Measurements from ENCODE around the gene PAK5.

PAK5 gene

DNA sequence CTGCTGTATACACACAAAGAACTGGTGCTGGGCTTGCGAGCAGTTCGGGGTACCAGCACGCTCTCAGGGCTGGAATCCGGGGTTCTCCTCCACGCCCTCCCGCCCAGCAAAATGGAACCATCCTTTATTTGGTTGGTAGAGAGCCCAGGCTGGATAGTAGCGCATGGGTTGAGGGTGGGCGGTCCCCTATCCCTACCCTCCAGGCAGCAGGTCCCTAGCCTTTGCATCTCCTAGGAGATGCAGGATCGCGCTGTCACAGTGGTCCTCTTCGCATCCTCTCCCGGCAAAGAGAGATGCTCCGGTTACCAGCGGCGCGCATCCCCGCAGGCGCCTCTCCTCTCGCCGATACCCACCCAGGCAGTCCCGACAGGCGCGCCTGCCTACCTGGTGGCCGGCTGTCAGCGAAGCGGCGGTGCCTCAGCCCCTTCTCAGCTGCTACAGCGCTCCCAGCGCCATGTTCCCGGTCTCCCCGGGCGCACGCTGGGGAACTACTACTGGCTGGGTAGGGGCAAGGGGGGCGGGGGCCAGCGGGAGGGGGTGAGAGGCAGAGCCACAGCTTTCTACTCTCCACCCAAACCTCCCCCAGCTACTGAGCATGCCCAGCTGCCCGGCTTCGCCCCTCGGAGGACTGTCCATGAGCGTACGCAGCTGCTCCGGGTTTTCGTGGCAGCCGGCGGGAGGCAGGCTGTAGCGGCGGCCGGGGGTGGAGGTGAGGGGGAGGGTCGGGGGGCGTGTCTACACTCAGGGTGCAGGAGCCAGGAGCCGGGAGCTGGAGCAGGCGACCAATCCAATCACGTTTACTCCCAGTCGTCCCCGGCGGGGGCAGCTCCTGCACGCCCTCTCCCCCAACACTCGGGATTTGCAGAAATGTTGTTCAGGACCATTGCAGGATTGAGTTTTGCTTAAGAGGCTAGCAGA lies at the start of gene PAK5:
PAK5 (minus strand) TSS at position 699 of the 918 bp plus-strand sequence. CDS start 194,748 bp downstream, outside the sequence.
- TF ChIP-seq, protein P1, sequence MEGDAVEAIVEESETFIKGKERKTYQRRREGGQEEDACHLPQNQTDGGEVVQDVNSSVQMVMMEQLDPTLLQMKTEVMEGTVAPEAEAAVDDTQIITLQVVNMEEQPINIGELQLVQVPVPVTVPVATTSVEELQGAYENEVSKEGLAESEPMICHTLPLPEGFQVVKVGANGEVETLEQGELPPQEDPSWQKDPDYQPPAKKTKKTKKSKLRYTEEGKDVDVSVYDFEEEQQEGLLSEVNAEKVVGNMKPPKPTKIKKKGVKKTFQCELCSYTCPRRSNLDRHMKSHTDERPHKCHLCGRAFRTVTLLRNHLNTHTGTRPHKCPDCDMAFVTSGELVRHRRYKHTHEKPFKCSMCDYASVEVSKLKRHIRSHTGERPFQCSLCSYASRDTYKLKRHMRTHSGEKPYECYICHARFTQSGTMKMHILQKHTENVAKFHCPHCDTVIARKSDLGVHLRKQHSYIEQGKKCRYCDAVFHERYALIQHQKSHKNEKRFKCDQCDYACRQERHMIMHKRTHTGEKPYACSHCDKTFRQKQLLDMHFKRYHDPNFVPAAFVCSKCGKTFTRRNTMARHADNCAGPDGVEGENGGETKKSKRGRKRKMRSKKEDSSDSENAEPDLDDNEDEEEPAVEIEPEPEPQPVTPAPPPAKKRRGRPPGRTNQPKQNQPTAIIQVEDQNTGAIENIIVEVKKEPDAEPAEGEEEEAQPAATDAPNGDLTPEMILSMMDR (IDR thresholded peaks at IDR 0.05): no peak

DNA sequence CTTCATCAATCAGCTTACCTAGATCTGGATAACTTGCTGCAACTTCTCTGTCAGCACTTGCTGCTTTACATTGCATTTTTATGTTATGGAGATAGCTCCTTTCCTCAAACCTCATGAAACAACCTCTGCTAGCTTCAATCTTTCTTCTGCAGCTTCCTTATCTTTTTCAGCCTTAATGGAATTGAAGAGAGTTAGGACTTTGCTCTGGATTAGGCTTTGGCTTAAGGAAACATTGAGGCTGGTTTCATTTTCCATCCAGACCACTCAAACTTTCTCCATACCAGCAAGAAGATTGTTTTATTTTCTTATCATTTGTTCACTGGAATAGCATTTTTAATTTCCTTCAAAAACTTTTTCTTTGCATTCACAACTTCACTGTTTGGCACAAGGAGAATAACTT lies 48.8 kb upstream of the PAK5 start:
- TF ChIP-seq, protein P1 (IDR thresholded peaks at IDR 0.05): no peak

DNA sequence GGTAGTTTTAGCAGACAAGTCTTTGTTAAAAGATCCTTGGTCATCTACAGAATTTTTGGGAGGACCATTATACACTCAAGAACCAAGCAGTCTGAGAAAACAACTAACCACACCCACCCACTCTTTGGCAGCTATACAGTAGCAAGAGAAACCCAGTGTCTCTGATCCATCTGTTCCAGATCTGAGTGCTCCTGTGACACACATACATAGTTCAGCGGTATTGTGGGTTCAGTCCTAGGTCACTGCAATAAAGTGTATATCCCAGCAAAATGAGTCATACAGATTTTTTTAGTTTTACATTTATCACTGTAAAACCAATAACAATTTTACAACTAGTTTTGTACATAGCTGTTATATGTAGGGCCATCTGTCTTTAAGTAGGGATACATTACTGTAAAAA lies 47.4 kb upstream of the PAK5 start:
- TF ChIP-seq, protein P1 (IDR thresholded peaks at IDR 0.05): no peak

DNA sequence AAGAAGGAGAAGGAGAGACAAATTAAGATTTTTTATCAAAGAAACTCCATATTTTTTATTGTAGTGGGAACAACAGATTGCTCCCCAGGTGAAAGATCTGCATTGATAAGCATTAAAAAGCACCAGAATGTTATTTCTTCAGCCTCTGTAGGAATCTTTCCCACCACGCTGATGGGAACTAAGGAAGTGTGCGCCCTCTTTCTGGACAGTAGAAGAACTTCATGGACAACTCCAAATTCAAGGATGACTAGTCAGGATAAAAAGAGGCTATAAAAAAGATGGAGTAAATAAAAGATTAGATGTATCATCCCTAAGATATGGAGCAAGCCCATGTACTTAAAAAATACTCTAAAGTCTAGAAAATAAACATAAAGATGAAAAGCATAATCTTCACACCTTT lies 45.8 kb upstream of the PAK5 start:
- TF ChIP-seq, protein P1 (IDR thresholded peaks at IDR 0.05): peak; percentile 10; the same call in 1 of the 2 replicates

DNA sequence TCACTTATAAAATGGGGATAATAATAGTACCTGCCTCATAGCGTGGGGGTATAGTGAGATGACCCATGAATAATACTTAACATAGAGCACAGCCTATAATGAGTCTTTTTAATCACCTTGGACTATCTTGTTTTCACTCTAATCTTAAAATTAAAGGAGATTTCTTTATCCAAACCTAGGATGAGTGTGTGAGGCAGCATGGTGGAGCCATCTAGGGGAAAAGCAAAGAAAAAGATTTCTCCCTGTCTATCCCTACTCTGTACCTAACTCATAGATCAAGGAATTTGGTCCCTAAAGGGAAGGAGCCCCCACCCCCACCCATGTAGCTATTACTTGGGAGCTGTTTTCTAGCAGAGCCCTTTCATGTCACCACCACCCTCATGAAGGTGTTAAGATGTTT lies 45.2 kb upstream of the PAK5 start:
- TF ChIP-seq, protein P1 (IDR thresholded peaks at IDR 0.05): peak; percentile 15; the same call in 1 of the 2 replicates

DNA sequence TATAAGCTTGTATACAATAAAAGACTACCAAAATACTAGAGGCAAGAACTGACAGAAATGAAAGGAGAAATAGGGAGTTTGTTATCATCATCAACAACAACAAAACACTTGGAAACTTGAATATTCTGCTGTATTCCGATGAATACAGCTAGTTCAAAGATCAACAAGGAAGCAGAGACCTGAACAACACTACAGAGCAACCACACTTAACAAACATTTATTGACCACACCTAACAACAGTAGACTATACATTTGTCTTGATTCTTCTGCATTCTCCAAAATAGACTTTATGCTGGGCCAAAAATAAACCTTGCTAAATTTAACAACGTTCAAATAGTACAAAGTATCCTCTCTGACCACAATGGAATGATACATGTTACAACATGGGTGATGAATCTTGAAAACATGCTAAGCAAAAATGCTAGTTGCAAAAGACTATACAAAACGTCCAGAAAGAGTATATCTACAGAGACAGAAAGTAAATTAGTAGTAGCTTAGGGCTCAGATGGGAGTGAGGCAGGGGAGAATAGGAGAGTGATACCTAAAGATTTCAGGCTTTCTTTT lies 39.1 kb upstream of the PAK5 start:
- TF ChIP-seq, protein P1 (IDR thresholded peaks at IDR 0.05): no peak

DNA sequence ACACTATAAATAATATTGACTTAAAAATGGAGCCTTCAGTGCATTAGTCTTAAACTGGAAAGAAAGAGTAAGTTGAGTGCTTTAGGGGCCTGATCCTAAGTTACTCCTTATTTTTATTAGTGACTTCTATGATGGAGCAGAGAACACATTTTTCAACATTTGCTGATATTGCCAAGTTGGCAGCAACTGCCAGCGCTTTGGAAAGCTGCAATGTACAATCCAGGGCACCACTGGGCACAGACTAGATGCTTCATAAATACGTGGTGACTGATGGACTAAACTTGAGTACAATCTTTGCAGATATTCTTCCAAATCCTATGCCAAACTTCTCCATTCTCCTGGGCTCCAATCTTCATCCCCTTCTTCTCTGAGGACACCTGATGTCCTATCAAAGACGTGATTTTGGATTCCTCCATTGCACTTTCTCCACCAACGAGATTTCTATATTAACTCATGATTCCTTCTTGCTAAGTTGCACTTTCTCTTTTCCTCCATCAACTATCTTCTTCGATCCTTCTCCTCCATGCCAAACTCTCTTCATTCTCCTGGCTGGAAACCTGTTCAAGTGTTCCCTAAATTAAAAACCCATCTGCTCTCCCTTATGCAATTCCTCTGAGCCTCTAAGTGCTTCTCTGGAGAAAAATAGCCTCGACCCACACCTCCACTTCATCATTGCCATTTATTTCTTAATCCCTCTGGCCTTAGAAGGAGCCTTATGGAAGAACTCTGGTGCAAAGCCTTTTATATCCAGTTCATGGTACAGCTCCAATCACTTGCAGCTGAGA lies 28.5 kb upstream of the PAK5 start:
- TF ChIP-seq, protein P1 (IDR thresholded peaks at IDR 0.05): no peak

All from LNCAP (cell line).